Large intestine (tissue), 3 donors: ENCODE data around the gene TMC6. TPM values are rescaled to one million over a fixed set of nuclear protein-coding genes. Genes with fewer than 3 reads are reported as not detected.
"Not testable (repeated sequence)": the region's sequence is repeated elsewhere in the genome, so short reads cannot be mapped to it uniquely, and the experiment has no call there.

Experiments used
- DNase-seq, 2 donors: peaks; one replicate each; pipeline versions ENCODE4 v3.0.0 to v3.0.0-alpha.2; 2013
- H3K27ac ChIP-seq: one replicate; pipeline ENCODE4 v1.5.1; 2013; ENCODE audit warnings: low read length
- H3K27me3 ChIP-seq: 2 replicates; pipeline ENCODE4 v1.6.1; 2013; ENCODE audit warnings: low read length; ENCODE audit not compliant: control insufficient read depth, insufficient read depth
- H3K36me3 ChIP-seq: 2 replicates; pipeline ENCODE4 v1.6.1; 2013; ENCODE audit warnings: low read length; ENCODE audit not compliant: control insufficient read depth, insufficient read depth
- H3K4me1 ChIP-seq: one replicate; pipeline ENCODE4 v1.6.1; 2013; ENCODE audit warnings: low read length; ENCODE audit not compliant: control insufficient read depth, insufficient read depth
- H3K4me3 ChIP-seq: one replicate; pipeline ENCODE4 v1.5.1; 2013; ENCODE audit warnings: low read length
- H3K9me3 ChIP-seq: one replicate; pipeline ENCODE4 v1.6.1; 2013; ENCODE audit warnings: mild to moderate bottlenecking, low read depth, low read length, moderate library complexity; ENCODE audit not compliant: control insufficient read depth
- WGBS: methylation state at CpG from one replicate; pipeline ENCODE4 v1.1.5; 2013; ENCODE audit warnings: low lambda C conversion rate; ENCODE audit not compliant: insufficient coverage; 5-methylcytosine and 5-hydroxymethylcytosine counted together
- polyA plus RNA-seq: library from polyadenylated mRNA; unstranded; fragments of 120-200 nt; gene quantifications from one replicate; pipeline ENCODE4 v1.2.1, GENCODE V29; 2013

The TMC6 gene
- polyA plus RNA-seq, 1 donor, result 69.9 TPM

- DNase-seq, result no peak
- no peaks in the 10 kb centered on the region for H3K4me1 ChIP-seq
- no peak overlapping the region for H3K27ac ChIP-seq
- H3K9me3 ChIP-seq, result no peaks in the 10 kb centered on the region
- 83% methylated on average over 1 of the region's 4 CpGs for WGBS
- H3K4me3 ChIP-seq, result no peak overlapping the region
- H3K27me3 ChIP-seq, result no peaks in the 10 kb centered on the region
- H3K36me3 ChIP-seq, result peaks cover 39% of the 10 kb centered on the region
Measured at GRCh38 chr17:78069695-78070094, 58.9 kb downstream of the TMC6 start.

DNA sequence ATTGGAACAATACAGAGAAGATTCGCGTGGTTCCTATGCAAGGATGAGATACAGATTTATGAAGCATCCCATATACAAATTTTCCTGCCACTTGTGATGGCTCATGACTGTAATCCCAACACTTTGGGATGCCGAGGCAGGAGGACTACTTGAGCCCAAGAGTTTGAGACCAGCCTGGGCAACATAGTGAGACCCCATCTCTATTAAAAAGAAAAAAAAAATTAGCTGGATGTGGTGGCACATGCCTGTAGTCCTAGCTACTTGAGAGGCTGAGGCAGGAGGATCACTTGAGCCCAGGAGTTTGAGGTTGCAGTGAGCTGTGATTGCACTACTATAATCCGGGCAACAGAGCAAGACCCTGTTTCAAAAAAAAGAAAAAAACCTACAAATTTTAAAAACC lies 61.6 kb downstream of the TMC6 start:
- DNase-seq, H3K4me3 ChIP-seq, H3K27me3 ChIP-seq, H3K27ac ChIP-seq, H3K9me3 ChIP-seq, H3K4me1 ChIP-seq: not testable (repeated sequence)
- H3K36me3 ChIP-seq, result peaks cover 15% of the 10 kb centered on the region
- WGBS, result no CpG with 5 or more reads among the region's 4 CpGs

DNA sequence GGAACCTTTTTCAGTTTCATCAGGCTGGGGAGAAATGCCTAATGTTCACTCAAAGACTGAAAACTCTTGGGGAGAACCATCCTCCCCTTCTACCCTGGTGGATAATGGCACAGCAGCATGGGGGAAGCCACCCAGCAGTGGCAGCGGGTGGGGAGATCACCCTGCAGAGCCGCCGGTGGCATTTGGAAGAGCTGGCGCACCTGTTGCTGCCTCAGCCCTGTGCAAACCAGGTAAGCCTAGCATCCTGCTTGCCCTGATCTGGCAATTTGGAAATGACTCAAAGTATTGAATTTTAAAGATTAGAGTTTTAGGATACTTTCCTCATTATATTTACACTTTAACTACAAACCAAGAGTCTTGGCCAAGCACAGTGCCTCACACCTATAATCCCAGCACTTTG lies 63.8 kb downstream of the TMC6 start:
- Histone ChIP-seq H3K4me3 (no peak overlapping the region), H3K9me3 (no peaks in the 10 kb centered on the region), H3K4me1 (no peaks in the 10 kb centered on the region), H3K27ac (no peak overlapping the region), H3K36me3 (peaks cover 9% of the 10 kb centered on the region), H3K27me3 (no peaks in the 10 kb centered on the region)
- no CpG with 5 or more reads among the region's 4 CpGs for WGBS
- no peak for DNase-seq

- Histone ChIP-seq H3K4me3 (no peak overlapping the region), H3K9me3 (no peaks in the 10 kb centered on the region), H3K36me3 (peaks cover 5% of the 10 kb centered on the region), H3K4me1 (no peaks in the 10 kb centered on the region), H3K27ac (no peak overlapping the region), H3K27me3 (no peaks in the 10 kb centered on the region)
- no peak for DNase-seq
Measured at GRCh38 chr17:78063489-78063888, 65.1 kb downstream of the TMC6 start.

GRCh38 chr17:78062596-78062995 lies 66.0 kb downstream of the TMC6 start:
- no CpG with 5 or more reads among the region's 2 CpGs for WGBS

More at GRCh38 chr17:78062596-78062995, 66.0 kb downstream of the TMC6 start:
- H3K27me3 ChIP-seq, result no peaks in the 10 kb centered on the region
- no peak overlapping the region for H3K27ac ChIP-seq
- no peak for DNase-seq
- H3K36me3 ChIP-seq, result peaks cover 1% of the 10 kb centered on the region
- H3K9me3 ChIP-seq, result no peaks in the 10 kb centered on the region
- H3K4me3 ChIP-seq, result no peak overlapping the region
- H3K4me1 ChIP-seq, result no peaks in the 10 kb centered on the region

Other genes starting within 250 kb of the TMC6 start
- gene TNRC6C, start 170.1 kb downstream of the TMC6 start, polyA plus RNA-seq, result 6.5 TPM
- 7.6 TPM for gene TMC8, start 2.0 kb upstream of the TMC6 start, polyA plus RNA-seq
- gene C17orf99, start 17.6 kb upstream of the TMC6 start, polyA plus RNA-seq, result 250 TPM
- 156 TPM for gene SYNGR2, start 39.8 kb upstream of the TMC6 start, polyA plus RNA-seq
- gene TK1, start 58.3 kb upstream of the TMC6 start, polyA plus RNA-seq, result 19.7 TPM
- 50.8 TPM for gene AFMID, start 58.6 kb upstream of the TMC6 start, polyA plus RNA-seq
- gene BIRC5, start 85.5 kb upstream of the TMC6 start, polyA plus RNA-seq, result 13.8 TPM
- 0.10 TPM for gene TMEM235, start 102.9 kb upstream of the TMC6 start, polyA plus RNA-seq
- gene SOCS3, start 231.3 kb upstream of the TMC6 start, polyA plus RNA-seq, result 49.6 TPM
- gene PGS1, start 249.9 kb upstream of the TMC6 start, polyA plus RNA-seq, result 40.6 TPM